ENCODE data around the gene CDK5RAP2.
"Not testable (repeated sequence)": the region's sequence is repeated elsewhere in the genome, so short reads cannot be mapped to it uniquely, and the experiment has no call there.

- TF ChIP-seq POLR2A (IDR thresholded peaks at IDR 0.05), result not testable (repeated sequence)
- TF ChIP-seq, protein P1, sequence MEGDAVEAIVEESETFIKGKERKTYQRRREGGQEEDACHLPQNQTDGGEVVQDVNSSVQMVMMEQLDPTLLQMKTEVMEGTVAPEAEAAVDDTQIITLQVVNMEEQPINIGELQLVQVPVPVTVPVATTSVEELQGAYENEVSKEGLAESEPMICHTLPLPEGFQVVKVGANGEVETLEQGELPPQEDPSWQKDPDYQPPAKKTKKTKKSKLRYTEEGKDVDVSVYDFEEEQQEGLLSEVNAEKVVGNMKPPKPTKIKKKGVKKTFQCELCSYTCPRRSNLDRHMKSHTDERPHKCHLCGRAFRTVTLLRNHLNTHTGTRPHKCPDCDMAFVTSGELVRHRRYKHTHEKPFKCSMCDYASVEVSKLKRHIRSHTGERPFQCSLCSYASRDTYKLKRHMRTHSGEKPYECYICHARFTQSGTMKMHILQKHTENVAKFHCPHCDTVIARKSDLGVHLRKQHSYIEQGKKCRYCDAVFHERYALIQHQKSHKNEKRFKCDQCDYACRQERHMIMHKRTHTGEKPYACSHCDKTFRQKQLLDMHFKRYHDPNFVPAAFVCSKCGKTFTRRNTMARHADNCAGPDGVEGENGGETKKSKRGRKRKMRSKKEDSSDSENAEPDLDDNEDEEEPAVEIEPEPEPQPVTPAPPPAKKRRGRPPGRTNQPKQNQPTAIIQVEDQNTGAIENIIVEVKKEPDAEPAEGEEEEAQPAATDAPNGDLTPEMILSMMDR (IDR thresholded peaks at IDR 0.05 in 4 of 5, conservative IDR thresholded peaks at IDR 0.05 in 1 of 5), result not testable (repeated sequence)
Measured at GRCh38 chr9:120530220-120530832, 49.6 kb downstream of the CDK5RAP2 start.
